ENCODE data around the gene TUBA4B.

DNA sequence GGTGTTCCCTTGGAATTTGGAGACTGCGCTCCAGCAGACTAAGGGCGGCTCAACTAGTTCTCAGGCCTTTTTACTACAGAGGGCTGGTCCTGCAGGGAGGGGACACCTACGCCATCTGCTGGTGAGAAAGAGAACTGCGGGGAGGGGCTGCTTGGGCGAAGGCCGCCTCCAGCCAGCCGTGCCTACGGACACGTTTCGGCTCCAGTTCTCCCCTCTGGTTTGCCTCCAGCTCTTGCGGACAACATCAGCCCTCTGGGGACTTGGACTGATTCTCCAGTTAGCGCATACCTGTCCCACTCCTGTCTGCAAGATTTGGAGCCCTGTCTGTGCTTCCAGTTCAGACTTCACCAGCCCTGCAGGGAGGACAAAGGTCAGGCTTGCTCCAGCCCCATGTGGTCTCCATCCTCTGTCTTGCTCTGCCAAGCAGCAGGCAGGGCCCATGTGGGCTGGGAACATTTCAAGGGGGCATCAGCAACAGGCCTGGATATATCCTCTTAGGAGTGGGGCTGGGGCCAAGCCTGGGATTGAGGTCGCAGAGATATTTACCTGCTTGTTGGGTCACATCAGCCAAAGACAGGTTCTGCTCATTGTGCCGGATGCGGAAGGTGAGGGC lies 45.8 kb downstream of the TUBA4B start:
- TF ChIP-seq, protein P1, sequence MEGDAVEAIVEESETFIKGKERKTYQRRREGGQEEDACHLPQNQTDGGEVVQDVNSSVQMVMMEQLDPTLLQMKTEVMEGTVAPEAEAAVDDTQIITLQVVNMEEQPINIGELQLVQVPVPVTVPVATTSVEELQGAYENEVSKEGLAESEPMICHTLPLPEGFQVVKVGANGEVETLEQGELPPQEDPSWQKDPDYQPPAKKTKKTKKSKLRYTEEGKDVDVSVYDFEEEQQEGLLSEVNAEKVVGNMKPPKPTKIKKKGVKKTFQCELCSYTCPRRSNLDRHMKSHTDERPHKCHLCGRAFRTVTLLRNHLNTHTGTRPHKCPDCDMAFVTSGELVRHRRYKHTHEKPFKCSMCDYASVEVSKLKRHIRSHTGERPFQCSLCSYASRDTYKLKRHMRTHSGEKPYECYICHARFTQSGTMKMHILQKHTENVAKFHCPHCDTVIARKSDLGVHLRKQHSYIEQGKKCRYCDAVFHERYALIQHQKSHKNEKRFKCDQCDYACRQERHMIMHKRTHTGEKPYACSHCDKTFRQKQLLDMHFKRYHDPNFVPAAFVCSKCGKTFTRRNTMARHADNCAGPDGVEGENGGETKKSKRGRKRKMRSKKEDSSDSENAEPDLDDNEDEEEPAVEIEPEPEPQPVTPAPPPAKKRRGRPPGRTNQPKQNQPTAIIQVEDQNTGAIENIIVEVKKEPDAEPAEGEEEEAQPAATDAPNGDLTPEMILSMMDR (IDR thresholded peaks at IDR 0.05): peak; percentile 96 to 100 (median 100)
- TF ChIP-seq EP300 (IDR thresholded peaks at IDR 0.05; ENCODE audit: low read depth) (no peak), POLR2AphosphoS5 (IDR thresholded peaks at IDR 0.05) (no peak), POLR2A (IDR thresholded peaks at IDR 0.05) (no peak)
